GM12872 (cell line): ENCODE measurements around the gene CXCL1.

Experiments
- TF ChIP-seq, protein P1 (sequence below): IDR thresholded peaks from 3 replicates; pipeline ENCODE4 v1.5.1; 2011; ENCODE audit warnings: low read depth, mild to moderate bottlenecking, low read length, moderate library complexity; ENCODE audit not compliant: insufficient read depth

Gene CXCL1

DNA sequence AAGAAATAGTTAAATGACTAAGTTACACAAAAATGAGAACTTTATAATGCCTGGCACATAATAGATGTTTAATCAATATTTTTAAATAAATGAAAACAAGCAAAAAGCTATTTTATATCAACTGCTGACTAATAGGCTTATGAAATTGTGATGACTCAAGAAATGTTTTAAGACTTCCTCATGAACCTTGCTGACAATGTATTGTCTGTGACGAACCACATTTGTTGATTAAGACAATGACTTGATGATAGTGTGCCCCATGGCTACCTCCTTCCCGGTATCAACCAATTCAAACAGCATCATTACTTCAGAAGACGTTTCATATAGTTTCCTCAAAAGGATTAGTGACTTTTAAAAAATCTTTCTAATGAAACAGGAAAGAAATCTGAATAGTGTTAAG lies 24.8 kb upstream of the CXCL1 start:
- TF ChIP-seq, protein P1, sequence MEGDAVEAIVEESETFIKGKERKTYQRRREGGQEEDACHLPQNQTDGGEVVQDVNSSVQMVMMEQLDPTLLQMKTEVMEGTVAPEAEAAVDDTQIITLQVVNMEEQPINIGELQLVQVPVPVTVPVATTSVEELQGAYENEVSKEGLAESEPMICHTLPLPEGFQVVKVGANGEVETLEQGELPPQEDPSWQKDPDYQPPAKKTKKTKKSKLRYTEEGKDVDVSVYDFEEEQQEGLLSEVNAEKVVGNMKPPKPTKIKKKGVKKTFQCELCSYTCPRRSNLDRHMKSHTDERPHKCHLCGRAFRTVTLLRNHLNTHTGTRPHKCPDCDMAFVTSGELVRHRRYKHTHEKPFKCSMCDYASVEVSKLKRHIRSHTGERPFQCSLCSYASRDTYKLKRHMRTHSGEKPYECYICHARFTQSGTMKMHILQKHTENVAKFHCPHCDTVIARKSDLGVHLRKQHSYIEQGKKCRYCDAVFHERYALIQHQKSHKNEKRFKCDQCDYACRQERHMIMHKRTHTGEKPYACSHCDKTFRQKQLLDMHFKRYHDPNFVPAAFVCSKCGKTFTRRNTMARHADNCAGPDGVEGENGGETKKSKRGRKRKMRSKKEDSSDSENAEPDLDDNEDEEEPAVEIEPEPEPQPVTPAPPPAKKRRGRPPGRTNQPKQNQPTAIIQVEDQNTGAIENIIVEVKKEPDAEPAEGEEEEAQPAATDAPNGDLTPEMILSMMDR, result no peak

DNA sequence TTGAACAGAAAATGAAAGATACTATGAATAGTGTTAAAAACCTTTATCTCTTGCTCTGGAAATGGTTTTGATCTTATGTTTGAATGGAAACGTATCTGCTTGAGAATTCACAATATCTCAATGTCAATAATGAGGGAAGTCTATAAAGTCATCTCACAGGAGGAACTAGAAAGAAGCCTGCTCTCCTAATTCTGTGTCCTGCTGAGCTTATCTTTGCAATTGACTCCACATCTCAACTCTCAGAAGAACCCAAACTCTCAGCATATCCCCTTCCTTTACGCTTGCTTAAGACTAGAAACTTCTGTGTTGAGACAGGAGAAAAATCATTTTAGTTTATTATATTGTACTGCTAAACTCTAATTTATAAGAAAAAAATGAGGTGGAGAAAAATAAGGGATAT lies 24.4 kb upstream of the CXCL1 start:
- TF ChIP-seq, protein P1, result no peak

DNA sequence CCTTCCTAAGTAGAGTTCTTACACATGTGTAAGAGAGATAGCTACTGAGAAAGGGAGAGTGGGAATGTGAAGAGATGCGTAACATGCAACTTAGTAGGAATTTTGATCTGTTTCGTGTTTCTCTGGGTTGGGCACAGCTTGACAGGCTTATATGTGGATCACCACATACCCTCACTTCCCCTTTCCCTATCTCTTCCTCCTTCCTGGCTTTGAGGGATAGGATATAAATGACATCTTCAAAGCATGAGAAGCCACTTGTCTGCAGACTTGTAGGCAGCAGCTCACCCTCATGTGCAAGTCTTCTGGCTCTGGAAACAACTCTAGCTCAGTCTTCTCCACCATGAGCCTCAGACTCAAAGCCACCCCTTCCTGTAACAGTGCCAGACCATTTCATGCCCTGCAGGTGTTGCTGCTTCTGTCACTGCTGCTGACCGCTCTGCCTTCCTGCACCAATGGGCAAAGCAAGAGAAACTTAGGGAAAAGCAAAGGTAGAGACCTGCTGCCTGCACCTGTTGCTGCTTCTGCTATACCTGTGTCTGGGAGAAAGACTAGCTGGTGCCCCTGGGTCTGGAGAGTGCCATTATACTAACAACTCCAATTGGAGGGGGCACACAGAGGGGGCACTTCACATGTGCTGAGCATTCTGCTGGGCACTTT lies 21.5 kb upstream of the CXCL1 start:
- TF ChIP-seq, protein P1, result no peak

DNA sequence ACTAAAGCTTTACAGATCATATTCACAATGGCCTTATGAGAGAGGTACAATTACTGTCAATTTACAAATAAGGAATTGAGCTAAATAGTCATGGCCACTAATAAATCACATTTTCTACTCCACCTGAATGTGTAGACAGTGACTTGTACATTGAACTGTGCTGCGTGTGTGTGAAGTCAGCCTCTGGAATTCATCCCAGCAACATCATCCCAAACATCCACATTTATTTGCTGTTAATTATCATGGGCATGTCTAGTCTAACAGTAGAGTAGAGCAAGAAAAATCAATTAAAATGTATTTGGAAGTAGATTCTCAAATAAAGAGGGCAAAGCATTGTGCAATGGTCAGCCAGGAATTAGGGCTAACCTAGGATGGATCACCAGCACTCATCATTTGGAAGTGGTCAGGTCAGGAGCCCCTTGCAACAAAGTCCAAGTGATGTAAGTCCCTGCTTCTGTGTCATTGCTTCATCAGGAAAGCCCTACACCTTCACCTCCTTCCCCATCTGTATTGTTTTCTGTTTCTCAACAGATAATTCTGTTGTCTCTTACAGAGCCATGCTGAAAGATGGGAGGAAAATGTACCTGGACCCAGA lies 20.9 kb upstream of the CXCL1 start:
- TF ChIP-seq, protein P1, result no peak

DNA sequence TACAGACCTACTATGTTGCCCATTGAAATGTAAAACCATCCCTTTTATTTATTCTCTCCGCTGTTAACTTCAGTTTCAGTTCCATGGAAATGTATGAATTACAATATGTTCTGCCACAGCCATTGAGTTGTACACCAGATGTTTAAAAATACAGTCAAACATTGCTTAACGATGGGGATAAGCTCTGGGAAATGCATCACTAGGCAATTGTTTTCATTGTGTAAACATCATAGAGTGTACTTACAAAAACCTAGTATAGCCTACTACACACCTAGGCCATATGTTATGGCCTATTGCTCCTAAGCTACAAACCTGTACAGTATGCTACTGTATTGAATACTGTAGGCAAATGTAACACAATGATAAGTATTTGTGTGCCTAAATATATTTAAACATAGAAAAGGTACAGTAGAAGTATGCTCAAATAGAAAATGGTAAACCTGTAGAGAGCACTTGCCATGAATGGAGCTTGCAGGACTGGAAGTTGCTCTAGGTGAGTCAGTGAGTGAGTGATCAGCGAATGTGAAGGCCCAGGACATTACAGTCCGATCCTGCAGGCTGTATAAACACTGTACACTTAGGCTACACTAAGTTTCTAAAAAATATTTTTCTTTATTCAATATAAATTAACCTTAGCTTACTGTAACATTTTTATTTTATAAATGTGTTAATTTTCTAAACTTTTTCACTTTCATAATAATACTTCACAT lies 18.8 kb upstream of the CXCL1 start:
- TF ChIP-seq, protein P1, result no peak

DNA sequence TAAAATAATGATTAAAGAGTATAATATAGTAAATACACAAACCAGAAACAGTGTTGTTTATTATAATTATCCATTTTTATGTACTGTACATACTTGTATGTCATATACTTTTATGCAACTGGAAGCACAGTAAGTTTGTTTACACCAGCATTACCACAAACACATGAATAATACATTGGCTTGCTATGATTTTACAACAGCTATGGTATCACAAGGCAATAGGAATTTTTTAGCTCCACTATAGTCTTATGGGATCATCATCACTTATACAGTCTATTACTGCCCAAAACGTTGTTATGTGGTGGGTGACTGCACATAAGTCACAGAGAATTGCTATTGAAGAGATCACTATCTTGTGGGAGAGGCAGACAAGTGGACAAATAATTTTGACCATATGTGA lies 17.9 kb upstream of the CXCL1 start:
- TF ChIP-seq, protein P1, result no peak

DNA sequence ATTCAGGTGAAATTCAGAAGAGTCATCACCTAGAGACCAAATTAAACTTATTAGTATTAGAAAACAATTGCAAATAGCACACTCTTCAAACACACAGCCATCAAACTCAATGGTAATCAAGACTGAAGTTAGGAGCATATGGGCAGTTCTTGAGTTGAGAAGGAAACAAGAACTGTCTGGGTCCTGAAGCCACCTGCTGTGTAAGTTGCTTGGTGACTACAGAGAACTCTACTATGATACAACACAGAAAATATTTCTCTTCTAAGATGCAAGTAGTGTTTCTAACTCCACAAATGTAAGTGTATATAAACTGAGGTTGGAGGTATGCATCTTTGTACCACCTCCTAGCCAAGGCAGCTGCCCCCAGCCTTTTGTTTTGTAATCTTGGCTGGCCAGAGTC lies 16.4 kb upstream of the CXCL1 start:
- TF ChIP-seq, protein P1, result no peak
